Glomerular endothelial cell (primary cell): ENCODE measurements around the gene DCTN4. TPM values are rescaled to one million over a fixed set of nuclear protein-coding genes. Genes with fewer than 3 reads are reported as not detected.
"Not testable (repeated sequence)": the region's sequence is repeated elsewhere in the genome, so short reads cannot be mapped to it uniquely, and the experiment has no call there.

Experiments
- DNase-seq: peaks from one replicate; pipeline ENCODE4 v3.0.0-alpha.2; 2011; ENCODE audit warnings: low read depth, low spot score; ENCODE audit errors: extremely low read depth
- total RNA-seq: library from RNA; depleted of rRNA; stranded (reverse); fragments of >200 nt; gene quantifications from 2 replicates; pipeline ENCODE4 v1.2.3, GENCODE V29; 2015

Gene DCTN4
- total RNA-seq, 1 donor from 2014 or later, result 47.1 TPM

- DNase-seq, result no peak
Measured at GRCh38 chr5:150778517-150779396, 19.9 kb upstream of the DCTN4 start, which contains the start of gene SMIM3. SMIM3 (plus strand) TSS chr5:150778757; CDS start chr5:150795441, 16,684 bp downstream.

DNA sequence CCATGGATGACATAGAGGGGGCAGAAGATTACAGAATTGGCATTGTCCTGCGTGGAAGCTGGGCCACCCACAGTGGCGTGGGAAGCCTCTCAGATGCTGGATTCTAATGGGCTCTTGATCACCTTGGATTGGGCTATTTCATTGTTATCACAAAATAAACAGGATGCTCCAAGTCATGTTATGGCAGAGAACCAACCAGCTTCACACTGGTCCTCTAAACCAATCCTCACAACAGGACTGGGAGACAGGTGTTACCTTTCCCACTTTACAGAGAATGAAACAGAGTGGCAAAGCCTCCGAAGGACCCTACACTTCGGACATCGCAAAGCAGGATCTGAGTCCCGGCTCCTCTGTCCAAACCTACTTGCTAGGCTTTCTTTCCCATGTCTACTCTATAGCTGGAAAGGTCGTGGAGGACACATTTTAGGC lies 19.3 kb upstream of the DCTN4 start:
- DNase-seq, result no peak

GRCh38 chr5:150777685-150778084 lies 18.9 kb upstream of the DCTN4 start:
- DNase-seq, result no peak

- no peak for DNase-seq
Measured at GRCh38 chr5:150774145-150774544, 15.3 kb upstream of the DCTN4 start.

GRCh38 chr5:150771034-150771795 lies 12.4 kb upstream of the DCTN4 start:
- DNase-seq, result no peak

GRCh38 chr5:150766251-150766650 lies 7.4 kb upstream of the DCTN4 start:
- no peak for DNase-seq

DNA sequence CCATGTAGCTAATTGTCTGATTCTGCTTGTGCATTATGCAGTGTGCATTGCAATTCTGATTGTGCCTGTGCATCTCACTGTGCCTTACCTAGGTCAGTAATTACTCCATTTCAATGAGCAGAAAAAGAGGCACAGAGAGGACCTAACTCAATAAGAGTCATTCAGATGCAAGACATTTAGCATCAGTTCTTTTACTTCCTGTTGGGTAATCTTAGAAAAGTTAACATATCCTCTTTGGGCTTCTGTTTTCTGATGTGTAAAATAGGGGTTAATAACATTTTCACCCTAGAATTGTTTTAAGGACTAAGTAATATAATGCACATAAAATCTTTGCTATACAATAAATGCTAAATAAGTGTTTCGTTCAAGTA lies 7.0 kb upstream of the DCTN4 start:
- no peak for DNase-seq

- no peak for DNase-seq
Measured at GRCh38 chr5:150765011-150765798, 6.4 kb upstream of the DCTN4 start.

DNA sequence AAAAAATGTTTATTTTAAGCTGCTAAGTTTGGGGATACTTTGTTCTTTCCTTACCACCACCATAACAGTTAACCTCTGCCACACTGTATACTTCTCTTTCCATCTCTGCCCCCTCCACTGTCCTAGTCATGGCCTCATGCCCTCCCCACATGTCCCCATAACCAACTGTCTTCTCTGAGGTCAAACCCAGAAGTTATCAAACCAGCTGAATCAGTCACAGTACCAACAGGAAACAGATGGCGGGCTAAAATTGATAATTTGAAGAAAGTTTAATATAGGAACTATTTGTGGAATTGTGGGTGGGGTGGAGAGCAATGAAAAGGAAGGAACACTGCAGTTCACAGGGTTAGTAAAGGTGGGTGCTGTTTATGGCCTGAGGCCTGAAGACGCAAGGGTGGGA lies 5.7 kb upstream of the DCTN4 start:
- DNase-seq, result no peak

GRCh38 chr5:150763023-150763769 lies 4.4 kb upstream of the DCTN4 start:
- DNase-seq, result no peak

GRCh38 chr5:150762211-150762610 lies 3.4 kb upstream of the DCTN4 start:
- DNase-seq, result no peak

DNA sequence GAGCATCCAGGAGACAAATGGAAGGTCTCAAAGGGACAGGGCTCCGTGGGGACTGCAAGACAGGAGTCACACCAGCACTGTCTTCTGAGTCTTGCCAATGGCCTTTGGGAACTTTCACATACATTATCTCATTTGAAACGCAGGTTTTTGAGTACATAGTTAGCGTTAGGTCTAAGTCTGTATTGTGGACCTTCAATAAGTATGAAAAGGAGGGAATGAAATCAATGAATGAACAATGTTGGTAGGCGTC lies 442 bp upstream of the DCTN4 start:
- no peak for DNase-seq

- no peak for DNase-seq
Measured at GRCh38 chr5:150758203-150758530, 650 bp downstream of the DCTN4 start.

GRCh38 chr5:150757087-150757649 lies 1.6 kb downstream of the DCTN4 start:
- no peak for DNase-seq

DNA sequence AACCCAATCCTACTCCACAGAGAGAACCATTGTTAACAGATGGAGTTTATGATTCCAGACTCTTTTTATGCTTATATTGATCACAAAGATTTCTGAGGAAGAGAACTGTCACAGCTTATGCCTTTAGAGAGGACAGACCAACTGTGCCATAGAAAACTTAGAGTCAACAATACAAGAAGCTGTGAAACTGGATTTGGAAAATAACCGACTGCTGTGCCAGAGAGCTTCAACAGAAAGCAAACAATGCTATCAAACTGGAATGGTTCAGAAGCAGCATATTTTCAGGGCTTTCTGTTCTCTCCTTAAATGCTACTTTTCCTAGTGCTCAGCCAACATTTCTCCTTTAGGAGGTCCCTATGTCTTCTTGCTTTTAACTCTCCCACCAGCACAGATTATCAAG lies 5.0 kb downstream of the DCTN4 start:
- DNase-seq, result no peak

- DNase-seq, result no peak
Measured at GRCh38 chr5:150753463-150753862, 5.4 kb downstream of the DCTN4 start.

DNA sequence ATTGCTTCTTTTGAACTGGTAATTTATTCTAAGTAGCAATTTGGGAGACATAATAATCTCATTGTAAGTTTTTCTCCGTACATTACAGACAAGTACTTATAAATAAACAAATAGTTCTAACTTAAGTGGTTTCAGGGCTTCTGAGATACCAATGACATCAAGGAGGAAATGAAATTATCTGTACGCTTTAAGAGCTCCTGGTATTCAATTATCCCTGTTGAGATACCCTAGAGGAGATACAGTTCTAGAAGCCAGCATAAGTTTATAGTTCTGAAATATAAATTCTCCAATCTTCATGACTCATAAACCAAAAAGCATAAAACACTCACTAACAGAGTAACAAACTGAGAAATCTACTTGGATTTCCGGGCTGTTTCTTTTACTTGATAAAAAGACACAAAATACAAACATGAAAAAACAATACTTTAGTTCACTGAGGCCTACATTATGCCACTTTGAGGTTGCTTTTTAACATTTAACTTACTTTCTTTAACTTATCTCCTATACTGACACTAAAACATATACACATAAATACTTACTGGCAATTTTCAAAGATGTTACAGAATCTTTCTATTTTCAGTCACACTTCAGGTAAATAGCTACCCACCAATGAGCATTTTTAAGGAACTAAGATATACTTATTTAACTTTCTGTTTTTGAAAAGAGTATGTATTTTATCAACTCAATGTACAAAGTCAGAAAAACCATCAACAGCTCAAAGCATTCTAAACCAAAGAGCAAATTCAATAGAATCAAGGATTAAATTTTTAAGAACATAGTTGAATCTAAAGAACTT lies 7.5 kb downstream of the DCTN4 start:
- no peak for DNase-seq

DNA sequence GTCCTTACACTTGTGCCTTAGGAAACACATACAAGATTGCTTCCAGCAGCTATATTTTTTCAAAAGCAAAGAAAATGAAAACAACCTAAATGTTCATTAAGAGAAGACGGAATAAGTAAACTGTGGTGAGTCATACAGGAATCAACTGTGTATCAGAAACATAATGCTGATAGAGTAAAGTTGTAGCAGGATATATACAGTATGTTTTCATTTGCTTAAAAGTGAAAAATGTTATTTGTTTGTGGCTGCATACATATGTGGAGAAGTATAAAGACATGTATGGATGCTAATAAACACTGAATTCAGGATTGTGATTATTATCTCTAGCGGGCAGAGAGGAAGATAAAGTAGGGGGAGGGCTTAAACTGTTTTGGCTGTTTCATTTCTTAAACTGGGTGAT lies 8.3 kb downstream of the DCTN4 start:
- DNase-seq, result no peak

- DNase-seq, result not testable (repeated sequence)
Measured at GRCh38 chr5:150743142-150743488, 15.7 kb downstream of the DCTN4 start.
